Activated CD4-positive, alpha-beta T cell treated with anti-CD3 and anti-CD28 coated beads, Interleukin-2, Interleukin-6, amounts not matched to agents 100 ng/mL and 50 ng/mL, durations not matched to agents 16 hours and 8 hours (primary cell): ENCODE data around the gene OR2V2.

ENCODE experiments used
- DNase-seq: peaks from one replicate; pipeline ENCODE4 v3.0.0-alpha.2; 2020

Gene OR2V2

DNA sequence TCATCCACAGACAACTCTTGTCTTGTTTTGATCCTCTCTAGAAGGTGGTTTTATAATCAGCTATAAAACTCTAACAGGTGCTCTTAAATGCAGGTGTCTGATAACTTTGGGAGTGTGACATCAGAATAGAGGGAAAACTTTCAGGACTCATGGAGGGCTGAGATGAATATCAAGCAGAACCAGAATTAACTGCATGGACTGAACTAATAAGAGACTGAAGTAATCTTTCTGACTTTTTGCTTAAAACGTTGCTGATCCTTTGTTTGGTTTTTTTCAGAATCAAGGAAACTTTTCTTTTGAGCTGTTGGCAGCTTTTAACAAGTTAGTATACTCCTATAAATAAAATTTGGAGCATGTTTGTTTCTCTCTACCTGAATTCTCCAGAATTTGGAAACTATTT, 2.3 kb upstream of the OR2V2 start:
- no peak for DNase-seq

DNA sequence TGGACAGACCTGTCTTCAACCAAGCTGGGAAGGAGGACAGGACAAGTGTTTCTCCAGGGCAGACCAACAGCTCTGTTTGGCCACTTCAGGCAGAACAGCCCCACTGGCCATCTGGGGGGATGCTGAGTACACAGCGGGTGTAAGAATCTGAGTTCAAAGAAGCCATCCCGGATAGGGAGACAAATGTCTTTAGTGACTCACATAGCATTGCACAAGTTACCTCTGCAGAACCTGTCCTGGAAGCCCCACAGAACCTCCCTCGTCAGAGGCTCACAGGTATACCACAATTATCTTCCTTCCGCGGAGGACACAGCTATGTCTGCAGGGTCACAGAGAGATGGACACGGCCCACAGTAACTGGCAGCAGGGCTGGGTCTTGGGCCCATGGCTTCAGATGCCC, 2.0 kb downstream of the OR2V2 start:
- DNase-seq: no peak

- DNase-seq: no peak
Observed at GRCh38 chr5:181149806-181150733, 2.7 kb downstream of the OR2V2 start.

DNA sequence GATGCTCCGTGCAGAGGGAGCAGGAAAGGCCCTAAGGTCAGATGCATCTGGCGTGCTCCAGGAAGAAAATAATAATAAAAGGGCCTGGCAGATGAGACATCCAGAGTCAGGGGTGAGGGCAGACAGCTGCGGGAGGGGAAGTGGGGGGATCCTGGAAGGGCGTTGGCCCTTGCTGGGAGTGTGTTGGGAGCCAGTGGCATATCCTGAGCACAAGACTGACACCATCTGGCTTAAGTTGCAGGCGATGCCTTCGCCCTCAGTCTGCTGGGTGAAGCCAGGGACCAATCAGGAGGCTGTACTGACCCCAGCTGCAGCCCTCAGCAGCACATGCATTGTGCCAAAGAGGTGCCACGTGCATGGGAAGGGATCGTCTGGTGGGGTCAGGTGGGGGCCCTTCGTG, 3.8 kb downstream of the OR2V2 start:
- no peak for DNase-seq

DNA sequence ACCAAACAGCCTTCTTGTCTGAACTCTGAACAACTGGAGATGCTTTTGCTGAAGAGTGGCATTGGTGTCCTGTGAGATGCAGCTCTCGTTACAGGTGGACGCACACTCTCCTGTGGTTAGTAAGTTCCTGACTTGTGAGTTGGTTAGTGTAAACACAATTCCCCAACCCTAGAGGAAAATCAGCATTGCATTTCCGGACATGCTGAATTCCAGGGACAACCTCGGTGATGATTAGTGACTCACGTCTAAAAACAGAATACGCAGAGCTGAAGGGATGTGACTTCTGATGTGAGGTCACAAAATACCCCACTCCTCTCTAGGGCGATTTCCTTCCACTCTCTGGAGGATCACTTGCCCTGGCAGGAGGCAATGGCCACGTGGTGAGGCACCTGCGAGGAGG, 5.0 kb downstream of the OR2V2 start:
- DNase-seq: no peak

GRCh38 chr5:181153814-181154213, 6.4 kb downstream of the OR2V2 start:
- peak; percentile 54 for DNase-seq

- DNase-seq: no peak
Observed at GRCh38 chr5:181156758-181157157, 9.4 kb downstream of the OR2V2 start.

DNA sequence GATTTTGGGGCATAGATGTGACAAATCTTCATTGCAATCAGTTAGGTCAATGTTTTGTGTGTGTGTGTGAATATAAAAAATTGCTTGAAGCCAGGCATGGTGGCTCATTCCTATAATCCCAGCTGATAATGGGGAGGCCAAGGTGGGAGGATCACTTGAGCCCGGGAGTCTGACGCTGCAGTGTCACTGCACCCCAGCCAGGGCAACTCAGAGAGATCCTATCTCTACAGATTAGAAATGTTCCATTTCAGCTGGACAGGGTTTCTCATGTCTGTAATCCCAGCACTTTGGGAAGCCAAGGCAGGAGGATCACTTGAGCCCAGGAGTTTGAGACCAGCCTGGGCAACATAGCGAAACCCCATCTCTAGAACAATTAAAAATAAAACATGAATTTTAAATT, 11.5 kb downstream of the OR2V2 start:
- DNase-seq: no peak

- peak; percentile 94 for DNase-seq
Observed at GRCh38 chr5:181159286-181160151, 12.1 kb downstream of the OR2V2 start.

GRCh38 chr5:181160152-181160754, 12.9 kb downstream of the OR2V2 start:
- peak; percentile 63 for DNase-seq

DNA sequence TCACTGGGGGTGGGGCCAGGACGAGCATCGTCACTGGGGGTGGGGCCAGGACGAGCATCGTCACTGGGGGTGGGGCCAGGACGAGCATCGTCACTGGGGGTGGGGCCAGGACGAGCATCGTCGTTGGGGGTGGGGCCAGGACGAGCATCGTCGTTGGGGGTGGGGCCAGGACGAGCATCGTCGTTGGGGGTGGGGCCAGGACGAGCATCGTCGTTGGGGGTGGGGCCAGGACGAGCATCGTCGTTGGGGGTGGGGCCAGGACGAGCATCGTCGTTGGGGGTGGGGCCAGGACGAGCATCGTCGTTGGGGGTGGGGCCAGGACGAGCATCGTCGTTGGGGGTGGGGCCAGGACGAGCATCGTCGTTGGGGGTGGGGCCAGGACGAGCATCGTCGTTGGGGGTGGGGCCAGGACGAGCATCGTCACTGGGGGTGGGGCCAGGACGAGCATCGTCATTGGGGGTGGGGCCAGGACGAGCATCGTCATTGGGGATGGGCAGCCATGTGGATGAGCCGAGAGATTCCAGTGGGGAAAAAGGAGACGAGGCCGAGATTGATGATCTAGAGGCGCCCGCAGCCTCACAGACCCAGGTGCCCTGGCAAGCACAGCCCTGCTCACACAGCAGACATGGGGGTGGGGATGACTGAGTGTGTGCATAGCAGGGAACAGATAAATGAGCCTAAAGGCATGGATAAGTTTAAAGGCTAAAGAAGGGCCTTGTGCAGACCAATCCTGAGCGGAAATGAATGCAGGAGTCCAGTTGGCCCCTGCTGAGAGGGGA, 13.6 kb downstream of the OR2V2 start:
- peak; percentile 39 for DNase-seq

DNA sequence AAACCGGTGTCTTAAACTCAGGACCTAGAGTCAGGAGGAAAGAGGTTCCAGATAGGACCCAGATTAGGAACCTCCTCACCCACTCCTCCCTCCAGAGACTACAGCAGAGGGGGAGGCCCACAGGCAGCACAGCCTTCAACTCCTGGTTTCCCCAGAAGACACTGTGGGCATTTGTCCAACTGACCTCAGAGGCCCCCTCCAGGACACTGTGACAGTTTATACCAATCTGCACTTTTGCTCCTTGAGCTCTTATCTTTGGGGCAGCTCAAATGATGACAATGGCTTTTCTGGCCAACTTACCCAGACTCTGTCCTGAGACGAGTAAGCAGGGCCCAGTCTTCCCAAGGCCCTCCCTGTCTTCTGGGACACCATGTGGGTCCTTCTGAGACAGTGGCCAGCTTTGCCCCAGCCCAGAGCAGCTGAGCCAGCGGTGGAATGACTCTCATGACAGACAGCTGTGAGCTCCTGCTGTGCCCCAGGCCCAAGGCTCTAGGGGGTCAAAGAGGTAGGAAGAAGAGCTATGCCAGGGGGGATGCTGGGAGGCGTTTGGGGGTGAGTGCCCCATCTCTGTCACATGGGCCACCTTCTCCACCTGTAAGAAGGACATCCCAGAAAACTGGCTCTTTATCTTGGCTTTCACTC, 14.3 kb downstream of the OR2V2 start:
- DNase-seq: no peak

DNA sequence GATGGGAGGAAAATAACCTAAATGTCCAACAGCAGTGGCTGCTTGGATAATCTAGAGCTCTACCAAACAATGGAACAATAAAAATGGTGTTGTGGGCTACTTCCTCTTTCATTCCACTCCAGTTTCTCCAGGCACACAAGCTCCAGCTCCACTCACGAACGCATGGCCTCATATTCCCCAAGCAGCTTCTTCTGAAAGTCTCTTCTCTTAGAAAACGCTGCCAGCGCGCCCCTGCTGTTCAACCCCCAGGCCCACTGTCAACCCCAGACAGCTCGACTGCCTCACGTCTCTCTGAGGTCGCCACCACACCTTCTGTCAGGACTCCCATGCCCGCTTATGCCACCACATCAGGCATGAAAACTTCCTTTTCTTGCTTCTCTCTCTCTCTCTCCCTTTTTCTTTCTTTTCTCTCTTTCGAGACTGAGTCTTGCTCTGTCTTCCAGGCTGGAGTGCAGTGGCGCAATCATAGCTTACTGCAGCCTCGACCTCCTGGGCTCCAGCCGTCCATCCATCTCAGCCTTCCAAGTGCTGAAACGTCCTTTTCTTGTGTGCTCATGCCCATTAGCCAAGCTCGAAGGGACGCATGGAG, 16.2 kb downstream of the OR2V2 start:
- no peak for DNase-seq

GRCh38 chr5:181164076-181164952, 16.9 kb downstream of the OR2V2 start:
- DNase-seq: peak; percentile 80

DNA sequence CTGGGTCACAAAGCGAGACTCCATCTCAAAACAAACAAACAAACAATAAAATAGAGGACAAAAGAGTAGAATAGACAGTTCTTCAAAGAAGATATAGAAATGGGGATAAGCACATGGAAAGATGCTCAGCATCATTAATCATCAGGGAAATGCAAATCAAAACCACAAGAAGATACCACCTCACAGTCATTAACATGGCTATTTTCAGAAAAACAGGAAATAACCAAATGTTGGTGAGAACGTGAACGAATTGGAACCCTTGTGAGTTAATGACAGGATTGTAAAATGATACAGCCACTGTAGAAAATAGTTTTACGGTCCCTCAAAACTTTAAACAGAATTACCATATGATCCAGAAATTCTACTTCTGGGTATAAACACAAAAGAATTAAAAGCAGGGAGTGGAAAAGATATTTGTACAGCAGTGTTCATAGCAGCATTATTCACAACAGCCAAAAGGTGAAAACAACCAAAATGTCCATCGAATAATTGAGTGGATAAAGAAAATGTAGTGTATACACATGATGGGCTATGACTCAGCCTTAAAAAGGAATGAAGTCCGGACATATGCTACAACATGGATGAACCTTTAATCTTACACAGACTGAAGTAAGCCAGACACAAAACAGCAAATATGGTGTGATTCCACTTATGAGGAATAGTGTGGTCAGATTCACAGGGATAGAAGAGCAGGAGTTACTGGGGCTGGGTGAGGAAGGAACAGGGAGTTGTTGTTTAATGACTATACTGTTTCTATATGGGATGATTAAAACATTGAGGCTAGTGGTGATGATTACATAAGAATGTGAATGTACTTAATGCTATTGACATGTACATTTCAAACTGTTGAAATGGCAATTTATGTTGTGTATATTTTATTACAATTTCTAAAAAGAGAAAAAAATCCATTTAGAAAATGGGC, 19.7 kb downstream of the OR2V2 start:
- DNase-seq: no peak

- peak; percentile 65 for DNase-seq
Observed at GRCh38 chr5:181167814-181168488, 20.6 kb downstream of the OR2V2 start.

DNA sequence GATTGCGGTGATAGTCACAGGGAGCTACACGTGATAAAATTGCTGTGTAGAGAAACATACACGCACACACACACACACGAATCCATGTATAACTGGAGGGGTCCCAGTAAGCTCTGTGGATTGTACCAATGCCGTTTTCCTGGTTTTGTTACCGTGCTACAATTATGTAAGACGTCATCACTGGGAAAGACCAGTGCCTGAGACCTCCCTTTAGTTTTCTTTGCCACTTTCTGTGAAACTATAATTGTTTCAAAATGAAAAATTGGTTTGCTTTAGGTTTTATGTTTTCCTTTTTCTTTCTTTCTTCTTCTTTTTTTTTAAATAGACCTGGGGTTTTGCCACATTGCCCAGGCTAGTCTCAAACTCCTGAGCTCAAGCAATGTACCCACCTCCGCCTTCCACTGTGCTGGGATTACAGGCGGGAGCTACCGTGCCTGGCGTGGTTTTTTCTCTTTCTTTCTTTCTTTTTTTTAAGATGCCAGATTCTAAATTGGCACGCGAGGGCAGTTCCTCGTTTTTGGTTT, 21.3 kb downstream of the OR2V2 start:
- no peak for DNase-seq

DNA sequence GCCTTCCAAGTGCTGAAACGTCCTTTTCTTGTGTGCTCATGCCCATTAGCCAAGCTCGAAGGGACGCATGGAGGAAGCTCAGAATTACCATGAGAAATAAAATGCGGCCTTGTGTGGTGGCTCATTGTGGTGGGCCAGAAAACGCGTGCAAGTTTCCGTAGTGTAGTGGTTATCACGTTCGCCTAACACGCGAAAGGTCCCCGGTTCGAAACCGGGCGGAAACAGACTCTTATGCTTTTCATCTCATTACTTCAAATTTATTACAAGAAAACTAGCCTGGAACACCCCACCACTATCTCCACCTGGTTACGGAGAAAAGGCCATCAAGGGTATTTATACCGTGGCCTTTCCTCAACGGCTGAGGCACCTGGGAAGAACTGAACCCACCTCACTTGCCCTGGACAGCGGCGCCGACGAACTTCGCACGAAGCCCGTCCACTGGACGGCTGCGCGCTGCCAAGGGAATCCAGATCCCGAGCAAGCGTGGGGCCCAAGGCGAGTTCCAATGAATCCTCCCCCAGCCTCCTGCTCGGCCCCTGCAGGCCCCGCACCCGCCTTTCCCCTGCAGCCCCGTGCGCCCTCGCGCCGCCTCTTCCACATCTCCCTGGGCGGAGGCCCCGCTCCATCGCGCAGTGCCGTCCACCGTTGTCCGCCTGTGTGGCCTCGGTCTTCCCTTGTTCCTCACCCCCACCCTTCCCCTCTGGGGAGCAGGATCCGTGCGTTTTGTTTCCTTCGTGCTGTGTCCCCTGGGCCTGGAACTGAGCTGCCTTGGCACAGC, 22.3 kb downstream of the OR2V2 start:
- DNase-seq: peak; percentile 95
